Activated CD8-positive, alpha-beta T cell treated with anti-CD3 and anti-CD28 coated beads for 36 hours (primary cell): ENCODE data around the gene PWWP2B. TPM values are rescaled to one million over a fixed set of nuclear protein-coding genes. Genes with fewer than 3 reads are reported as not detected.
A peak's percentile ranks its signal among the peaks of the same experiment; 100 is the strongest.

Source experiments
- ATAC-seq: fragments of 200-7000 bp; cut with Tn5 transposase; one replicate; pipeline ENCODE4 v1.10.0; 2021; ENCODE audit warnings: mild to moderate bottlenecking, moderate library complexity
- CTCF ChIA-PET: fragments of 350-600 bp; sonication (Branson Sonifier 250); formaldehyde crosslinking; loops from one replicate; lab custom pipeline; 2021; ENCODE audit warnings: antibody characterized with exemption; lab: Charles Lee
- POLR2A ChIA-PET: fragments of 350-600 bp; sonication (Branson Sonifier 250); formaldehyde crosslinking; loops from one replicate; lab custom pipeline; 2021; ENCODE audit warnings: antibody characterized with exemption; lab: Charles Lee
- DNase-seq: peaks from one replicate; pipeline ENCODE4 v3.0.0-alpha.2; 2020
- H3K27ac Mint-ChIP-seq: one replicate; pipeline ENCODE4 v1.8.0; 2021; ENCODE audit warnings: mild to moderate bottlenecking, mixed read lengths
- H3K27me3 Mint-ChIP-seq: one replicate; pipeline ENCODE4 v1.8.0; 2021; ENCODE audit warnings: mixed read lengths
- H3K36me3 Mint-ChIP-seq: one replicate; pipeline ENCODE4 v1.8.0; 2021; ENCODE audit warnings: low read depth, mixed read lengths
- H3K4me1 Mint-ChIP-seq: one replicate; pipeline ENCODE4 v1.8.0; 2021; ENCODE audit warnings: low read depth, mixed read lengths
- H3K4me3 Mint-ChIP-seq: one replicate; pipeline ENCODE4 v1.8.0; 2021; ENCODE audit warnings: mild to moderate bottlenecking, moderate library complexity, mixed read lengths
- H3K9me3 Mint-ChIP-seq: one replicate; pipeline ENCODE4 v1.8.0; 2021; ENCODE audit warnings: mixed read lengths
- intact Hi-C: fragments of 100-400 bp; cut with micrococcal nuclease; formaldehyde crosslinking; loops from one replicate; pipeline ENCODE4 v1.10.0; 2022
- total RNA-seq, 2 experiments: library from RNA; stranded (reverse); gene quantifications; one replicate each; pipeline ENCODE4 v1.2.3, GENCODE V29; 2021
- TF ChIP-seq, protein P1 (sequence below): fragments of 200-600 bp; IDR thresholded peaks from one replicate; pipeline ENCODE4 v1.8.0; 2022; ENCODE audit warnings: antibody characterized with exemption, mild to moderate bottlenecking

The PWWP2B gene
- total RNA-seq, 2 experiments from 2014 or later: 6.0 to 6.6 TPM

DNA sequence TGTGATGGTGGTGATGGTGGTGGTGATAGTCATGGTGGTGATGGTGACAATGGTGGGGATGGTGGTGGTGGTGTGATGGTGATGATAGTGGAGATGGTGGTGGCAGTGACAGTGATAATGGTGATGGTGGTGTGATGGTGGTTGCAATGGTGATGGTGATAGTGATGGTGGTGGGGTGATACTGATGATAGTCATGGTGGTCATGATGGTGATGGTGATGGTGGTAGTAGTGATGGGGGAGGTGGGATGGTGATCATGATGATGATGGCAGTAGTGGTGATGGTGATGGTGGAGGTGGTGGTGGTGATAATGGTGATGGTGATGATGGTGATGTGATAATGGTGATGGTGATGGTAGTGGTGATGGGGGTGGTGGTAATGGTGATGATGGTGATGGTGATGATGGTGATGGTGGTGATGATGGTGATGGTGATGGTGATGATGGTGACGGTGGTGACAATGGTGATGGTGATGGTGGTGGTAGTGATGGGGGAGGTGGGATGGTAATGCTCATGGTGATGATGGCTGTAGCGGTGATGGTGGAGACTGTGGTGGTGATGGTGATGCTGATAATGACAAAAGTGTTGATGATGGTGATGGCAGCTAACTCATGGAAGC is 4.7 kb upstream of the PWWP2B start:
- Mint-ChIP-seq H3K27me3 (no peaks in the 10 kb centered on the region), H3K4me3 (no peak overlapping the region), H3K27ac (peak overlapping the region; percentile 27), H3K4me1 (peaks cover 13% of the 10 kb centered on the region), H3K9me3 (peaks cover 7% of the 10 kb centered on the region), H3K36me3 (no peaks in the 10 kb centered on the region)
- POLR2A ChIA-PET: interaction anchor here (0.7 kb wide), 1 partner anchor 55 kb away, joined by 3 read pairs; no protein-coding TSS in a partner anchor
- intact Hi-C loops: no loop called here
- DNase-seq (no peak), ATAC-seq (no peak)
- CTCF ChIA-PET: interaction anchor here (1.0 kb wide), 1 partner anchor 53 kb away, joined by 3 read pairs; no protein-coding TSS in a partner anchor
- TF ChIP-seq, protein P1, sequence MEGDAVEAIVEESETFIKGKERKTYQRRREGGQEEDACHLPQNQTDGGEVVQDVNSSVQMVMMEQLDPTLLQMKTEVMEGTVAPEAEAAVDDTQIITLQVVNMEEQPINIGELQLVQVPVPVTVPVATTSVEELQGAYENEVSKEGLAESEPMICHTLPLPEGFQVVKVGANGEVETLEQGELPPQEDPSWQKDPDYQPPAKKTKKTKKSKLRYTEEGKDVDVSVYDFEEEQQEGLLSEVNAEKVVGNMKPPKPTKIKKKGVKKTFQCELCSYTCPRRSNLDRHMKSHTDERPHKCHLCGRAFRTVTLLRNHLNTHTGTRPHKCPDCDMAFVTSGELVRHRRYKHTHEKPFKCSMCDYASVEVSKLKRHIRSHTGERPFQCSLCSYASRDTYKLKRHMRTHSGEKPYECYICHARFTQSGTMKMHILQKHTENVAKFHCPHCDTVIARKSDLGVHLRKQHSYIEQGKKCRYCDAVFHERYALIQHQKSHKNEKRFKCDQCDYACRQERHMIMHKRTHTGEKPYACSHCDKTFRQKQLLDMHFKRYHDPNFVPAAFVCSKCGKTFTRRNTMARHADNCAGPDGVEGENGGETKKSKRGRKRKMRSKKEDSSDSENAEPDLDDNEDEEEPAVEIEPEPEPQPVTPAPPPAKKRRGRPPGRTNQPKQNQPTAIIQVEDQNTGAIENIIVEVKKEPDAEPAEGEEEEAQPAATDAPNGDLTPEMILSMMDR: no peak

- H3K36me3 Mint-ChIP-seq: no peaks in the 10 kb centered on the region
- H3K4me1 Mint-ChIP-seq: peaks cover 14% of the 10 kb centered on the region
- intact Hi-C loops: no loop called here
- ChIA-PET POLR2A (interaction anchor here (0.7 to 1.3 kb wide), 2 partner anchors 54 kb away, joined by 3 to 7 read pairs; no protein-coding TSS in a partner anchor), CTCF (interaction anchor here (1.0 kb wide), 1 partner anchor 52 kb away, joined by 3 read pairs; no protein-coding TSS in a partner anchor)
- H3K27me3 Mint-ChIP-seq: no peaks in the 10 kb centered on the region
- ATAC-seq (no peak), DNase-seq (no peak)
- no peak overlapping the region for H3K4me3 Mint-ChIP-seq
- TF ChIP-seq, protein P1: no peak
- H3K9me3 Mint-ChIP-seq: peaks cover 7% of the 10 kb centered on the region
- H3K27ac Mint-ChIP-seq: no peak overlapping the region
Measured at GRCh38 chr10:132392811-132393694, 3.9 kb upstream of the PWWP2B start.

- no peaks in the 10 kb centered on the region for H3K27me3 Mint-ChIP-seq
- ChIA-PET CTCF (no interaction called here), POLR2A (interaction anchor here (1.3 kb wide), 1 partner anchor 53 kb away, joined by 7 read pairs; no protein-coding TSS in a partner anchor)
- TF ChIP-seq, protein P1: no peak
- H3K36me3 Mint-ChIP-seq: no peaks in the 10 kb centered on the region
- DNase-seq (no peak), ATAC-seq (no peak)
- peaks cover 18% of the 10 kb centered on the region for H3K4me1 Mint-ChIP-seq
- H3K9me3 Mint-ChIP-seq: peaks cover 7% of the 10 kb centered on the region
- no peak overlapping the region for H3K27ac Mint-ChIP-seq
- no peak overlapping the region for H3K4me3 Mint-ChIP-seq
- intact Hi-C loops: no loop called here
Measured at GRCh38 chr10:132393695-132394181, 3.3 kb upstream of the PWWP2B start.

DNA sequence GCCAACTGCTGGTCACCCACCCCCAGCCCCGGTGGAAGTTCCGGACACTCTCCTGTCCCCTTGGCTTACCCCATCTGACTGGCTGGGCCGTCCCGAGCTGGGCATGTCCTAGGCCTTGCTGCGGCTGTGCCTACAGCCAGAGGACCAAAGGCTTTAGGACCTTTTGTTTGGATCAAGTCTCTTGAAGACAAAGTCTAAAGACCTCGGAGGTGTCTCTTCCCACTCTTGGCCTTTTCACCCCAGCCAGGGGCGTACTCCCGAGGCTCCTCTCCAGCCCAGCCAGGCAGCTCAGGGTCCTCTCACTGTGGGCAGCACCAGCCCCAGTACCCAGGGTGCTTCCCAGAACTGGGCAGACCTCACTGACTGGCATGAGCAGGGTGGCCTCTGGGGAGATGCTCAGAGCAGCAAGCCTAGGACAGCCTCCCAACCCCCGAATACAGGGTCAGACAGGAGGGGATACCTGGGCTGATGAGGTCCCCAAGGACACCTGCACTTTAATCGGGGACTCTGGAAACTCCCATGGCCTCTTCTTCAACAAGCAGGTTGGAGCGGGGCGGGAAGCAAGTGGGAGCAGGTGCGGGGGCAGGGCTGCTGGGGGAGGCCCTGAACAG is 2.7 kb upstream of the PWWP2B start:
- CTCF ChIA-PET: no interaction called here
- POLR2A ChIA-PET: interaction anchor here (1.3 kb wide), 1 partner anchor 53 kb away, joined by 7 read pairs; no protein-coding TSS in a partner anchor

More for the DNA sequence above, 2.7 kb upstream of the PWWP2B start:
- Mint-ChIP-seq H3K4me3 (peak overlapping the region; percentile 18), H3K9me3 (peaks cover 7% of the 10 kb centered on the region), H3K27ac (no peak overlapping the region), H3K36me3 (no peaks in the 10 kb centered on the region), H3K4me1 (peaks cover 19% of the 10 kb centered on the region), H3K27me3 (no peaks in the 10 kb centered on the region)
- no peak for DNase-seq
- intact Hi-C loops: no loop called here
- TF ChIP-seq, protein P1: no peak
- ATAC-seq: no peak
